Hepatocyte (in vitro differentiated cells): ENCODE data around the gene ESPNL. TPM values are rescaled to one million over a fixed set of nuclear protein-coding genes. Genes with fewer than 3 reads are reported as not detected.

Source experiments
- DNase-seq: peaks from one replicate; pipeline ENCODE4 v3.0.0-alpha.2; 2016; ENCODE audit warnings: low spot score
- H2AFZ ChIP-seq: fragments of 200-600 bp; sonication (generic); 2 replicates; pipeline ENCODE4 v1.6.0; 2016; ENCODE audit warnings: antibody characterized with exemption, mild to moderate bottlenecking
- H3K27ac ChIP-seq: fragments of 200-600 bp; sonication (generic); 2 replicates; pipeline ENCODE4 v1.5.1; 2016; ENCODE audit warnings: mild to moderate bottlenecking
- H3K27me3 ChIP-seq: fragments of 200-600 bp; sonication (generic); 2 replicates; pipeline ENCODE4 v1.6.1; 2016
- H3K36me3 ChIP-seq: fragments of 200-600 bp; sonication (generic); replicated peaks from 2 replicates; pipeline ENCODE4 v1.5.1; 2016; ENCODE audit warnings: low read depth; ENCODE audit not compliant: insufficient read depth
- H3K4me1 ChIP-seq: fragments of 200-600 bp; sonication (generic); 2 replicates; pipeline ENCODE4 v1.5.1; 2016; ENCODE audit warnings: mild to moderate bottlenecking, moderate library complexity; ENCODE audit not compliant: insufficient read depth
- H3K4me2 ChIP-seq: fragments of 200-600 bp; sonication (generic); 2 replicates; pipeline ENCODE4 v1.6.0; 2016
- H3K4me3 ChIP-seq: fragments of 200-600 bp; sonication (generic); 2 replicates; pipeline ENCODE4 v1.5.1; 2016; ENCODE audit warnings: mild to moderate bottlenecking
- H3K79me2 ChIP-seq: fragments of 200-600 bp; sonication (generic); 2 replicates; pipeline ENCODE4 v1.6.0; 2017; ENCODE audit warnings: mild to moderate bottlenecking
- H3K9me2 ChIP-seq: fragments of 200-600 bp; sonication (generic); replicated peaks from 2 replicates; pipeline ENCODE4 v1.6.0; 2017; ENCODE audit warnings: mild to moderate bottlenecking; ENCODE audit not compliant: insufficient read depth
- H3K9me3 ChIP-seq: fragments of 200-600 bp; sonication (generic); 2 replicates; pipeline ENCODE4 v1.5.1; 2016; ENCODE audit warnings: low read depth, mild to moderate bottlenecking
- H4K20me1 ChIP-seq: fragments of 200-600 bp; sonication (generic); 2 replicates; pipeline ENCODE4 v1.6.0; 2016; ENCODE audit warnings: mild to moderate bottlenecking; ENCODE audit not compliant: insufficient read depth, poor library complexity, severe bottlenecking
- CTCF ChIP-seq: fragments of 200-600 bp; sonication (generic); IDR thresholded peaks from 2 replicates; pipeline ENCODE4 v1.5.1; 2016; ENCODE audit warnings: antibody characterized with exemption, mild to moderate bottlenecking; ENCODE audit not compliant: poor library complexity
- EZH2 ChIP-seq: fragments of 200-600 bp; sonication (generic); IDR thresholded peaks from 2 replicates; pipeline ENCODE4 v1.6.1; 2016; ENCODE audit warnings: antibody characterized with exemption, mild to moderate bottlenecking, borderline replicate concordance
- EZH2phosphoT487 ChIP-seq: fragments of 200-600 bp; sonication (generic); IDR thresholded peaks from one replicate; pipeline ENCODE4 v1.6.1; 2018; ENCODE audit warnings: antibody characterized with exemption, mild to moderate bottlenecking, low read depth, moderate library complexity; ENCODE audit not compliant: unreplicated experiment, severe bottlenecking
- WGBS: methylation state at CpG from one replicate; pipeline ENCODE4 v1.1.6; 2016; ENCODE audit warnings: low lambda C conversion rate; ENCODE audit errors: missing lambda C conversion rate; 5-methylcytosine and 5-hydroxymethylcytosine counted together
- polyA plus RNA-seq: library from polyadenylated mRNA; unstranded; fragments of >200 nt; fragmentation: Nextera tagmentation; extraction: Ambion mirVana; gene quantifications from 2 replicates; pipeline ENCODE4 v1.2.1, GENCODE V29; 2016
- total RNA-seq: library from RNA; depleted of rRNA; stranded (reverse); fragments of >200 nt; gene quantifications from 2 replicates; pipeline ENCODE4 v1.2.3, GENCODE V29; 2014

The ESPNL gene
- total and polyA plus RNA-seq, 2 experiments from 2014 or later: 0.27 to 0.62 TPM

GRCh38 chr2:238145046-238145445, 44.9 kb downstream of the ESPNL start:
- H3K36me3 ChIP-seq: no peaks in the 10 kb centered on the region
- no peak for DNase-seq
- H3K4me1 ChIP-seq: peaks cover 14% of the 10 kb centered on the region
- H3K4me2 ChIP-seq: no peak overlapping the region
- no peaks in the 10 kb centered on the region for H3K27me3 ChIP-seq
- no peaks in the 10 kb centered on the region for H4K20me1 ChIP-seq
- no peak overlapping the region for H2AFZ ChIP-seq
- no peak overlapping the region for H3K4me3 ChIP-seq
- H3K9me2 ChIP-seq: no peaks in the 10 kb centered on the region
- no peaks in the 10 kb centered on the region for H3K9me3 ChIP-seq
- H3K27ac ChIP-seq: no peak overlapping the region
- H3K79me2 ChIP-seq: no peaks in the 10 kb centered on the region
- TF ChIP-seq EZH2phosphoT487 (no peak), EZH2 (no peak), CTCF (no peak)
- WGBS: 90% methylated on average over 12 of the region's 12 CpGs

- Histone ChIP-seq H3K4me2 (no peak overlapping the region), H3K4me1 (peaks cover 14% of the 10 kb centered on the region), H2AFZ (no peak overlapping the region), H3K27ac (no peak overlapping the region), H3K4me3 (no peak overlapping the region), H3K36me3 (no peaks in the 10 kb centered on the region), H3K9me2 (no peaks in the 10 kb centered on the region), H3K79me2 (no peaks in the 10 kb centered on the region), H4K20me1 (no peaks in the 10 kb centered on the region), H3K9me3 (no peaks in the 10 kb centered on the region), H3K27me3 (no peaks in the 10 kb centered on the region)
- TF ChIP-seq CTCF (no peak), EZH2 (no peak)
- DNase-seq: no peak
- WGBS: 90% methylated on average over 12 of the region's 12 CpGs
These were observed 45.7 kb downstream of the ESPNL start for GRCh38 chr2:238145851-238146250.

- no peak for DNase-seq
- Histone ChIP-seq H3K4me3 (no peak overlapping the region), H3K4me1 (peaks cover 6% of the 10 kb centered on the region), H2AFZ (no peak overlapping the region), H3K9me3 (no peaks in the 10 kb centered on the region), H3K9me2 (no peaks in the 10 kb centered on the region), H3K79me2 (no peaks in the 10 kb centered on the region), H4K20me1 (no peaks in the 10 kb centered on the region), H3K27me3 (no peaks in the 10 kb centered on the region), H3K36me3 (no peaks in the 10 kb centered on the region), H3K4me2 (no peak overlapping the region), H3K27ac (no peak overlapping the region)
- TF ChIP-seq EZH2 (no peak), CTCF (no peak), EZH2phosphoT487 (no peak)
- 90% methylated on average over 13 of the region's 13 CpGs for WGBS
These were observed 46.9 kb downstream of the ESPNL start for GRCh38 chr2:238146884-238147544.
